ENCODE results near the gene WDR55. TPM values are rescaled to one million over a fixed set of nuclear protein-coding genes. Genes with fewer than 3 reads are reported as not detected.
A peak's percentile ranks its signal among the peaks of the same experiment; 100 is the strongest.

WDR55 gene
- total and polyA plus RNA-seq, 2 of the 13 experiments (the other 11 are each of a cell fraction or from before 2014, with no cell fraction given): 17.7 to 18.2 TPM

- TF ChIP-seq ZNF687 (CRISPR knock-in tag; IDR thresholded peaks at IDR 0.05): peak; percentile 97
- peak; percentile 88 to 90 for TF ChIP-seq NR2F1 (CRISPR knock-in tag; IDR thresholded peaks at IDR 0.05)
- TF ChIP-seq ZHX1 (CRISPR knock-in tag; IDR thresholded peaks at IDR 0.05; ENCODE audit: low read depth): peak; percentile 44
- no peak for TF ChIP-seq CREBL2 (CRISPR knock-in tag; IDR thresholded peaks at IDR 0.05; ENCODE audit: borderline replicate concordance)
- peak; percentile 50 for TF ChIP-seq PHF5A (CRISPR knock-in tag; IDR thresholded peaks at IDR 0.05; ENCODE audit: low read depth, unreplicated experiment)
- TF ChIP-seq CREB1 (IDR thresholded peaks at IDR 0.05): peak; percentile 2
- no peak for TF ChIP-seq CREB1 (CRISPR knock-in tag; IDR thresholded peaks at IDR 0.05)
- peak; percentile 51 for TF ChIP-seq YY1 (IDR thresholded peaks at IDR 0.05; ENCODE audit: insufficient read depth, insufficient replicate concordance, low read depth, low read length)
- no peak for TF ChIP-seq SOX6 (IDR thresholded peaks at IDR 0.05)
- TF ChIP-seq SOX6 (CRISPR knock-in tag; IDR thresholded peaks at IDR 0.05): peak; percentile 92
- peak; percentile 4; the same call in 1 of the 2 replicates for TF ChIP-seq ZNF816 (CRISPR knock-in tag; IDR thresholded peaks at IDR 0.05; ENCODE audit: borderline replicate concordance)
- TF ChIP-seq HOMEZ (CRISPR knock-in tag; IDR thresholded peaks at IDR 0.05; ENCODE audit: low read depth): peak; percentile 36; the same call in 1 of the 2 replicates
- TF ChIP-seq ZNF143 (CRISPR knock-in tag; IDR thresholded peaks at IDR 0.05): peak; percentile 53; the same call in 1 of the 2 replicates
- peak; percentile 62 for TF ChIP-seq AGO1 (IDR thresholded peaks at IDR 0.05; ENCODE audit: low read depth, low read length, poor library complexity, severe bottlenecking)
- TF ChIP-seq ZSCAN21 (CRISPR knock-in tag; IDR thresholded peaks at IDR 0.05; ENCODE audit: borderline replicate concordance): 0 out of 2 replicates have a peak, but pooled peaks have one; percentile 36
- no peak for TF ChIP-seq ZBTB8A (CRISPR knock-in tag; IDR thresholded peaks at IDR 0.05; ENCODE audit: borderline replicate concordance, low read depth)
- peak; percentile 24; the same call in 1 of the 2 replicates for TF ChIP-seq ZNF773 (CRISPR knock-in tag; IDR thresholded peaks at IDR 0.05; ENCODE audit: borderline replicate concordance)
- no peak for TF ChIP-seq ZNF879 (CRISPR knock-in tag; IDR thresholded peaks at IDR 0.05)
- TF ChIP-seq SP1 (IDR thresholded peaks at IDR 0.05): no peak
- peak; percentile 64; the same call in 1 of the 2 replicates for TF ChIP-seq SP1 (CRISPR knock-in tag; IDR thresholded peaks at IDR 0.05)
Observed at GRCh38 chr5:140639148-140639981, 25.3 kb upstream of the WDR55 start, which contains the start of gene TMCO6 (continued).

All from HepG2 (cell line).